VCaP (cell line): Measurements from ENCODE around the gene CDIPT.

Experiments
- H3K27ac ChIP-seq: fragments of 450-650 bp; 2 replicates; pipeline ENCODE4 v1.5.1; 2017
- CTCF ChIP-seq: fragments of 450-650 bp; conservative IDR thresholded peaks from 2 replicates; pipeline ENCODE4 v1.5.1; 2017; ENCODE audit warnings: mild to moderate bottlenecking, moderate library complexity

CDIPT gene

GRCh38 chr16:29844575-29845331 is 18.3 kb downstream of the CDIPT start:
- H3K27ac ChIP-seq, result no peak overlapping the region
- no peak for TF ChIP-seq CTCF

GRCh38 chr16:29843931-29844330 is 19.1 kb downstream of the CDIPT start:
- TF ChIP-seq CTCF, result no peak
- no peak overlapping the region for H3K27ac ChIP-seq

- H3K27ac ChIP-seq, result no peak overlapping the region
- TF ChIP-seq CTCF, result no peak
These were observed 20.2 kb downstream of the CDIPT start for GRCh38 chr16:29842732-29843346.

GRCh38 chr16:29841631-29842030 is 21.4 kb downstream of the CDIPT start:
- no peak overlapping the region for H3K27ac ChIP-seq
- no peak for TF ChIP-seq CTCF

- no peak for TF ChIP-seq CTCF
- H3K27ac ChIP-seq, result no peak overlapping the region
These were observed 22.8 kb downstream of the CDIPT start for GRCh38 chr16:29840240-29840639.

GRCh38 chr16:29839822-29840221 is 23.2 kb downstream of the CDIPT start:
- no peak for TF ChIP-seq CTCF
- no peak overlapping the region for H3K27ac ChIP-seq

GRCh38 chr16:29837841-29838240 is 25.2 kb downstream of the CDIPT start:
- no peak overlapping the region for H3K27ac ChIP-seq
- no peak for TF ChIP-seq CTCF
